ENCODE results near the gene CGB5.
A peak's percentile ranks its signal among the peaks of the same experiment; 100 is the strongest.

CGB5 gene

DNA sequence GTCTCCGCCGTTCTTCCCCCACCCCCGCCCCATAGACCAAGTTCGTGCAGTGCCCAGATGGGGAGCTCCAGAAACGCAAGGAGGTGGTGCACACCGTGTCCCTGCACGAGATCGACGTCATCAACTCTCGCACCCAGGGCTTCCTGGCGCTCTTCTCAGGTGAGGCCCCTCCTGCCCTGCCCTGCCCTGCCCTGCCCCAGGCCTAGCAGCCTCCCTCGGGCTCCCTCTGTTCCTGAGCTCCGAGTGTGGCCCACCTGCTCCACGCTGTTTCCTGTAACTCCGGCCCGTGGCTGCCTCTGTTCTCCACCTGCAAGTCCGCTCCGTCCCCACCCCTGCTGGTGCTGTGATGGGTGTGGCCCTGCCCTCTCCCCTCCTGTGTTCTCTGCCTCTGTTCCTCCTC lies 33.2 kb upstream of the CGB5 start:
- Histone ChIP-seq H3K4me3 (ENCODE audit: low read depth, low read length) (no peak overlapping the region), H3K9me3 (ENCODE audit: control insufficient read depth, insufficient read depth, low read depth, low read length) (no peaks in the 10 kb centered on the region), H3K27ac (ENCODE audit: extremely low read depth, low read depth, low read length) (no peak overlapping the region), H3K36me3 (ENCODE audit: control insufficient read depth in 2 of 2, insufficient read depth in 1 of 2, low read length in 2 of 2) (peaks cover 33 to 79% of the 10 kb centered on the region in 2 experiments; a peak in 2 of 3 replicates), H3K4me1 (ENCODE audit: control insufficient read depth, insufficient read depth, low read length) (no peaks in the 10 kb centered on the region)
- ChIA-PET CTCF (interaction anchor here (0.7 to 9.4 kb wide), 3 partner anchors 12 to 67 kb away, joined by 3 to 133 read pairs (median 6); partner anchors contain the start of genes GYS1 and RUVBL2), POLR2A (interaction anchor here (1.3 to 2.5 kb wide), 2 partner anchors 10 to 17 kb away, joined by 3 to 7 read pairs; partner anchors contain the start of gene RUVBL2)
- TF ChIP-seq ZNF571 (tag by site-specific recombination; IDR thresholded peaks at IDR 0.05) (no peak), ZNF843 (tag by site-specific recombination; IDR thresholded peaks at IDR 0.05) (no peak), ZNF837 (tag by site-specific recombination; IDR thresholded peaks at IDR 0.05) (no peak), ZNF548 (tag by site-specific recombination; IDR thresholded peaks at IDR 0.05) (no peak), ZNF335 (tag by site-specific recombination; conservative IDR thresholded peaks at IDR 0.05) (no peak), ZNF394 (tag by site-specific recombination; IDR thresholded peaks at IDR 0.05; ENCODE audit: borderline replicate concordance) (no peak), ZNF830 (tag by site-specific recombination; IDR thresholded peaks at IDR 0.05; ENCODE audit: low read depth) (no peak), ZBTB8A (tag by site-specific recombination; IDR thresholded peaks at IDR 0.05) (no peak), ZNF660 (tag by site-specific recombination; IDR thresholded peaks at IDR 0.05) (no peak), ZNF600 (tag by site-specific recombination; IDR thresholded peaks at IDR 0.05) (peak; percentile 45), ZNF768 (tag by site-specific recombination; IDR thresholded peaks at IDR 0.05) (no peak), KLF1 (tag by site-specific recombination; IDR thresholded peaks at IDR 0.05) (peak; percentile 40; the same call in 1 of the 2 replicates), ZNF112 (tag by site-specific recombination; IDR thresholded peaks at IDR 0.05) (no peak), ZNF549 (tag by site-specific recombination; IDR thresholded peaks at IDR 0.05) (no peak), RBAK (tag by site-specific recombination; IDR thresholded peaks at IDR 0.05) (no peak), ZNF664 (tag by site-specific recombination; IDR thresholded peaks at IDR 0.05) (no peak)
- TF ChIP-seq, protein P1, sequence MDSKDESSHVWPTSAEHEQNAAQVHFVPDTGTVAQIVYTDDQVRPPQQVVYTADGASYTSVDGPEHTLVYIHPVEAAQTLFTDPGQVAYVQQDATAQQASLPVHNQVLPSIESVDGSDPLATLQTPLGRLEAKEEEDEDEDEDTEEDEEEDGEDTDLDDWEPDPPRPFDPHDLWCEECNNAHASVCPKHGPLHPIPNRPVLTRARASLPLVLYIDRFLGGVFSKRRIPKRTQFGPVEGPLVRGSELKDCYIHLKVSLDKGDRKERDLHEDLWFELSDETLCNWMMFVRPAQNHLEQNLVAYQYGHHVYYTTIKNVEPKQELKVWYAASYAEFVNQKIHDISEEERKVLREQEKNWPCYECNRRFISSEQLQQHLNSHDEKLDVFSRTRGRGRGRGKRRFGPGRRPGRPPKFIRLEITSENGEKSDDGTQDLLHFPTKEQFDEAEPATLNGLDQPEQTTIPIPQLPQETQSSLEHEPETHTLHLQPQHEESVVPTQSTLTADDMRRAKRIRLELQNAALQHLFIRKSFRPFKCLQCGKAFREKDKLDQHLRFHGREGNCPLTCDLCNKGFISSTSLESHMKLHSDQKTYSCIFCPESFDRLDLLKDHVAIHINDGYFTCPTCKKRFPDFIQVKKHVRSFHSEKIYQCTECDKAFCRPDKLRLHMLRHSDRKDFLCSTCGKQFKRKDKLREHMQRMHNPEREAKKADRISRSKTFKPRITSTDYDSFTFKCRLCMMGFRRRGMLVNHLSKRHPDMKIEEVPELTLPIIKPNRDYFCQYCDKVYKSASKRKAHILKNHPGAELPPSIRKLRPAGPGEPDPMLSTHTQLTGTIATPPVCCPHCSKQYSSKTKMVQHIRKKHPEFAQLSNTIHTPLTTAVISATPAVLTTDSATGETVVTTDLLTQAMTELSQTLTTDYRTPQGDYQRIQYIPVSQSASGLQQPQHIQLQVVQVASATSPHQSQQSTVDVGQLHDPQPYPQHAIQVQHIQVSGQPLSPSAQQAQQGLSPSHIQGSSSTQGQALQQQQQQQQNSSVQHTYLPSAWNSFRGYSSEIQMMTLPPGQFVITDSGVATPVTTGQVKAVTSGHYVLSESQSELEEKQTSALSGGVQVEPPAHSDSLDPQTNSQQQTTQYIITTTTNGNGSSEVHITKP (tag by site-specific recombination; IDR thresholded peaks at IDR 0.05), result 0 out of 2 replicates have a peak, but pooled peaks have one; percentile 11
- TF ChIP-seq, protein P2, sequence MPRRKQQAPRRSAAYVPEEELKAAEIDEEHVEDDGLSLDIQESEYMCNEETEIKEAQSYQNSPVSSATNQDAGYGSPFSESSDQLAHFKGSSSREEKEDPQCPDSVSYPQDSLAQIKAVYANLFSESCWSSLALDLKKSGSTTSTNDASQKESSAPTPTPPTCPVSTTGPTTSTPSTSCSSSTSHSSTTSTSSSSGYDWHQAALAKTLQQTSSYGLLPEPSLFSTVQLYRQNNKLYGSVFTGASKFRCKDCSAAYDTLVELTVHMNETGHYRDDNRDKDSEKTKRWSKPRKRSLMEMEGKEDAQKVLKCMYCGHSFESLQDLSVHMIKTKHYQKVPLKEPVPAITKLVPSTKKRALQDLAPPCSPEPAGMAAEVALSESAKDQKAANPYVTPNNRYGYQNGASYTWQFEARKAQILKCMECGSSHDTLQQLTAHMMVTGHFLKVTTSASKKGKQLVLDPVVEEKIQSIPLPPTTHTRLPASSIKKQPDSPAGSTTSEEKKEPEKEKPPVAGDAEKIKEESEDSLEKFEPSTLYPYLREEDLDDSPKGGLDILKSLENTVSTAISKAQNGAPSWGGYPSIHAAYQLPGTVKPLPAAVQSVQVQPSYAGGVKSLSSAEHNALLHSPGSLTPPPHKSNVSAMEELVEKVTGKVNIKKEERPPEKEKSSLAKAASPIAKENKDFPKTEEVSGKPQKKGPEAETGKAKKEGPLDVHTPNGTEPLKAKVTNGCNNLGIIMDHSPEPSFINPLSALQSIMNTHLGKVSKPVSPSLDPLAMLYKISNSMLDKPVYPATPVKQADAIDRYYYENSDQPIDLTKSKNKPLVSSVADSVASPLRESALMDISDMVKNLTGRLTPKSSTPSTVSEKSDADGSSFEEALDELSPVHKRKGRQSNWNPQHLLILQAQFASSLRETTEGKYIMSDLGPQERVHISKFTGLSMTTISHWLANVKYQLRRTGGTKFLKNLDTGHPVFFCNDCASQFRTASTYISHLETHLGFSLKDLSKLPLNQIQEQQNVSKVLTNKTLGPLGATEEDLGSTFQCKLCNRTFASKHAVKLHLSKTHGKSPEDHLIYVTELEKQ (tag by site-specific recombination; IDR thresholded peaks at IDR 0.05; ENCODE audit: borderline replicate concordance), result no peak
- TF ChIP-seq, protein P3, sequence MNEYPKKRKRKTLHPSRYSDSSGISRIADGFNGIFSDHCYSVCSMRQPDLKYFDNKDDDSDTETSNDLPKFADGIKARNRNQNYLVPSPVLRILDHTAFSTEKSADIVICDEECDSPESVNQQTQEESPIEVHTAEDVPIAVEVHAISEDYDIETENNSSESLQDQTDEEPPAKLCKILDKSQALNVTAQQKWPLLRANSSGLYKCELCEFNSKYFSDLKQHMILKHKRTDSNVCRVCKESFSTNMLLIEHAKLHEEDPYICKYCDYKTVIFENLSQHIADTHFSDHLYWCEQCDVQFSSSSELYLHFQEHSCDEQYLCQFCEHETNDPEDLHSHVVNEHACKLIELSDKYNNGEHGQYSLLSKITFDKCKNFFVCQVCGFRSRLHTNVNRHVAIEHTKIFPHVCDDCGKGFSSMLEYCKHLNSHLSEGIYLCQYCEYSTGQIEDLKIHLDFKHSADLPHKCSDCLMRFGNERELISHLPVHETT (tag by site-specific recombination; IDR thresholded peaks at IDR 0.05), result no peak
- TF ChIP-seq, protein P4, sequence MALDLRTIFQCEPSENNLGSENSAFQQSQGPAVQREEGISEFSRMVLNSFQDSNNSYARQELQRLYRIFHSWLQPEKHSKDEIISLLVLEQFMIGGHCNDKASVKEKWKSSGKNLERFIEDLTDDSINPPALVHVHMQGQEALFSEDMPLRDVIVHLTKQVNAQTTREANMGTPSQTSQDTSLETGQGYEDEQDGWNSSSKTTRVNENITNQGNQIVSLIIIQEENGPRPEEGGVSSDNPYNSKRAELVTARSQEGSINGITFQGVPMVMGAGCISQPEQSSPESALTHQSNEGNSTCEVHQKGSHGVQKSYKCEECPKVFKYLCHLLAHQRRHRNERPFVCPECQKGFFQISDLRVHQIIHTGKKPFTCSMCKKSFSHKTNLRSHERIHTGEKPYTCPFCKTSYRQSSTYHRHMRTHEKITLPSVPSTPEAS (tag by site-specific recombination; IDR thresholded peaks at IDR 0.05), result no peak
